Testis (tissue), 2 donors: ENCODE measurements around the gene PPP2R2D.

Experiments used
- POLR2A ChIP-seq: fragments of 450-650 bp; IDR thresholded peaks from one replicate; pipeline ENCODE4 v1.6.1; 2017; ENCODE audit warnings: antibody characterized with exemption, mild to moderate bottlenecking, moderate library complexity
- TF ChIP-seq, protein P1 (sequence below), 3 experiments: fragments of 450-650 bp in 2 of 3; fragments of 200-600 bp in 1 of 3; sonication (generic) in 1 of 3; IDR thresholded peaks; one replicate each; pipeline ENCODE4 v1.5.1; 2016 to 2019; ENCODE audit warnings: antibody characterized with exemption in 3 of 3, mild to moderate bottlenecking in 2 of 3, moderate library complexity in 1 of 3

DNA sequence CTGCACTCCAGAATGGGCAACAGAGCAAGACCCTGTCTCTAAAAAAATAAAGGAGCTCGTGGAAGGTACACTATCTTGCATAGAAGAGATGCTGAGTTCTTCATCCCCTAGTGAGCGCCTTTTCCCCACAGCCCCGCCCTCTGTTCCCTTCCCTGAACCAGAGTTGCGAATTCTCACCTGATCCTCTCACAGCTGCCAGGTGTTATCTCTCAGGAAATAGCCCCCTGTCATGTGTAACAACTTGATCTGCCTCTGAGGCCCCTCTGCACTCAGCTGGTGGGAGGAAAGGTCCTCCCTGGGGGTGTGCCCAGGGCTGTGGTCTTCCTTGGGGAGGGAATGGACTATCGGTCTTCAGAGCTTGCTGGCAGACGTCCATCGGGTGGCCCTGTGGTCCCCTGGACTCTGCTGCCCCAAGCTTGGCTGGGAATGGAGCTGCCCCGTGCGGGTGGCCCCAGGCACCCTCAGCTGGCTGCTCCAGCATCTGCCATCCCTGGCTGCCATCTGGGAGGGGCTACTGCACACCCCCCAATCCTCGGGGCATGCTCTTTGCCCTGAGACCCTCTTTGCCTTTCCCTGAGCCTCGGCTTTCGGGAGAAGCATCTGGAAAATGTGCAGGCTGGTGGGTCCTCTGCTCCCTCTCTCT, 102.6 kb downstream of the PPP2R2D start:
- TF ChIP-seq POLR2A, result no peak
- TF ChIP-seq, protein P1, sequence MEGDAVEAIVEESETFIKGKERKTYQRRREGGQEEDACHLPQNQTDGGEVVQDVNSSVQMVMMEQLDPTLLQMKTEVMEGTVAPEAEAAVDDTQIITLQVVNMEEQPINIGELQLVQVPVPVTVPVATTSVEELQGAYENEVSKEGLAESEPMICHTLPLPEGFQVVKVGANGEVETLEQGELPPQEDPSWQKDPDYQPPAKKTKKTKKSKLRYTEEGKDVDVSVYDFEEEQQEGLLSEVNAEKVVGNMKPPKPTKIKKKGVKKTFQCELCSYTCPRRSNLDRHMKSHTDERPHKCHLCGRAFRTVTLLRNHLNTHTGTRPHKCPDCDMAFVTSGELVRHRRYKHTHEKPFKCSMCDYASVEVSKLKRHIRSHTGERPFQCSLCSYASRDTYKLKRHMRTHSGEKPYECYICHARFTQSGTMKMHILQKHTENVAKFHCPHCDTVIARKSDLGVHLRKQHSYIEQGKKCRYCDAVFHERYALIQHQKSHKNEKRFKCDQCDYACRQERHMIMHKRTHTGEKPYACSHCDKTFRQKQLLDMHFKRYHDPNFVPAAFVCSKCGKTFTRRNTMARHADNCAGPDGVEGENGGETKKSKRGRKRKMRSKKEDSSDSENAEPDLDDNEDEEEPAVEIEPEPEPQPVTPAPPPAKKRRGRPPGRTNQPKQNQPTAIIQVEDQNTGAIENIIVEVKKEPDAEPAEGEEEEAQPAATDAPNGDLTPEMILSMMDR (IDR thresholded peaks at IDR 0.05), result no peak
